SK-N-SH (cell line): ENCODE results near the gene DSG2. TPM values are rescaled to one million over a fixed set of nuclear protein-coding genes. Genes with fewer than 3 reads are reported as not detected.

ENCODE experiments used
- CTCF ChIA-PET: fragments of 300-600, 350-600 bp; formaldehyde crosslinking; extraction: SDS; loops from one replicate; lab custom pipeline; 2021; lab: Yijun Ruan, JAX
- POLR2A ChIA-PET: fragments of 350-600 bp; sonication (Branson Sonifier 250); formaldehyde crosslinking; extraction: SDS; loops from one replicate; lab custom pipeline; 2020; ENCODE audit warnings: antibody characterized with exemption, inconsistent platforms; lab: Yijun Ruan, JAX
- DNase-seq: peaks from one replicate; pipeline ENCODE4 v3.0.0; 2012
- H2AFZ ChIP-seq: fragments of 200-600 bp; sonication (generic); 2 replicates; pipeline ENCODE4 v1.8.1; 2016; ENCODE audit warnings: antibody characterized with exemption, mild to moderate bottlenecking, low read depth
- H3F3A ChIP-seq: fragments of 200-600 bp; sonication (generic); replicated peaks from 2 replicates; pipeline ENCODE3; 2016; ENCODE audit warnings: antibody characterized with exemption, mild to moderate bottlenecking; ENCODE audit not compliant: insufficient read depth
- H3K27ac ChIP-seq, 2 experiments: fragments of 200-500 bp in 1 of 2; fragments of 200-600 bp in 1 of 2; sonication (Bioruptor generic) in 1 of 2; sonication (generic), shearing (Covaris generic) in 1 of 2; 2 replicates each; pipeline versions ENCODE4 v1.5.1 to v1.6.1; 2014 to 2016; ENCODE audit warnings: low read depth in 2 of 2, inconsistent platforms in 1 of 2, low read length in 1 of 2, mild to moderate bottlenecking in 1 of 2, mixed read lengths in 1 of 2
- H3K27me3 ChIP-seq: fragments of 200-600 bp; sonication (generic), shearing (Covaris generic); 2 replicates; pipeline ENCODE4 v1.6.1; 2016; ENCODE audit warnings: mixed run types; ENCODE audit not compliant: insufficient read depth
- H3K36me3 ChIP-seq, 2 experiments: fragments of 200-500 bp in 1 of 2; fragments of 200-600 bp in 1 of 2; sonication (Bioruptor generic) in 1 of 2; sonication (generic) in 1 of 2; replicated peaks in 1 of 2; 2 replicates each; pipeline versions ENCODE3 to v1.5.1; 2014 to 2016; ENCODE audit warnings: low read length in 1 of 2, mild to moderate bottlenecking in 1 of 2; ENCODE audit not compliant: insufficient read depth in 2 of 2, control insufficient read depth in 1 of 2
- H3K4me1 ChIP-seq, 2 experiments: fragments of 200-500 bp in 1 of 2; fragments of 200-600 bp in 1 of 2; sonication (Bioruptor generic) in 1 of 2; sonication (generic), shearing (Covaris generic) in 1 of 2; 2 replicates each; pipeline versions ENCODE4 v1.5.1 to v1.6.1; 2014 to 2016; ENCODE audit warnings: low read depth in 1 of 2, low read length in 1 of 2, mixed run types in 1 of 2; ENCODE audit not compliant: insufficient read depth in 2 of 2, control insufficient read depth in 1 of 2
- H3K4me2 ChIP-seq: fragments of 200-600 bp; sonication (generic), shearing (Covaris generic); 2 replicates; pipeline ENCODE4 v1.6.1; 2017; ENCODE audit warnings: mixed run types
- H3K4me3 ChIP-seq, 2 experiments: fragments of 200-500 bp in 1 of 2; fragments of 200-600 bp in 1 of 2; sonication (Bioruptor generic) in 1 of 2; sonication (generic), shearing (Covaris generic) in 1 of 2; 2 replicates each; pipeline versions ENCODE4 v1.5.1 to v1.8.1; 2014 to 2016; ENCODE audit warnings: low read depth in 2 of 2, inconsistent platforms in 1 of 2, low read length in 1 of 2, mild to moderate bottlenecking in 1 of 2, mixed read lengths in 1 of 2, moderate library complexity in 1 of 2
- H3K79me2 ChIP-seq: fragments of 200-600 bp; sonication (generic); 2 replicates; pipeline ENCODE4 v1.8.1; 2017; ENCODE audit warnings: mild to moderate bottlenecking; ENCODE audit not compliant: insufficient read depth
- H3K9ac ChIP-seq: fragments of 200-600 bp; sonication (generic); 2 replicates; pipeline ENCODE4 v1.6.1; 2017; ENCODE audit warnings: mixed run types
- H3K9me2 ChIP-seq: fragments of 200-600 bp; sonication (generic); 2 replicates; pipeline ENCODE4 v1.6.1; 2017; ENCODE audit warnings: mixed run types
- H3K9me3 ChIP-seq: fragments of 200-600 bp; sonication (generic); 2 replicates; pipeline ENCODE4 v1.6.1; 2017; ENCODE audit warnings: mixed run types, mild to moderate bottlenecking, moderate library complexity
- H4K20me1 ChIP-seq: fragments of 200-600 bp; sonication (generic); 2 replicates; pipeline ENCODE4 v1.6.1; 2017; ENCODE audit warnings: mild to moderate bottlenecking, mixed run types; ENCODE audit not compliant: insufficient read depth
- CTCF ChIP-seq: fragments of 200-600 bp; sonication (generic); IDR thresholded peaks from 2 replicates; pipeline ENCODE4 v1.6.1; 2017; ENCODE audit warnings: antibody characterized with exemption, mild to moderate bottlenecking, moderate library complexity
- GATA2 ChIP-seq: sonication (generic); formaldehyde crosslinking; IDR thresholded peaks from 2 replicates; pipeline ENCODE4 v1.5.0; 2020; ENCODE audit warnings: mild to moderate bottlenecking, missing genetic modification reagents
- IRF3 ChIP-seq: fragments of 150-350 bp; IDR thresholded peaks from 2 replicates; pipeline ENCODE4 v1.6.1; 2016; ENCODE audit warnings: mild to moderate bottlenecking, low read depth, low read length
- MAX ChIP-seq: IDR thresholded peaks from 2 replicates; pipeline ENCODE4 v1.4.0; 2012; ENCODE audit warnings: low read depth
- PBX3 ChIP-seq: IDR thresholded peaks from 2 replicates; pipeline ENCODE4; 2012
- POLR2AphosphoS5 ChIP-seq: IDR thresholded peaks from 2 replicates; pipeline ENCODE4 v1.6.1; 2012; ENCODE audit warnings: low read depth, low read length
- RCOR1 ChIP-seq: fragments of 150-350 bp; IDR thresholded peaks from 2 replicates; pipeline ENCODE4 v1.6.1; 2017; ENCODE audit warnings: antibody characterized with exemption, low read length
- RXRA ChIP-seq: IDR thresholded peaks from 2 replicates; pipeline ENCODE4 v1.4.0; 2012; ENCODE audit warnings: low read depth, mild to moderate bottlenecking, borderline replicate concordance
- SIN3A ChIP-seq: IDR thresholded peaks from 2 replicates; pipeline ENCODE4 v1.6.1; 2012; ENCODE audit warnings: low read depth, mild to moderate bottlenecking, low read length, moderate library complexity, borderline replicate concordance
- TEAD4 ChIP-seq: IDR thresholded peaks from 2 replicates; pipeline ENCODE4 v1.4.0; 2012; ENCODE audit warnings: mild to moderate bottlenecking, borderline replicate concordance; ENCODE audit not compliant: insufficient read depth
- USF1 ChIP-seq: IDR thresholded peaks from 2 replicates; pipeline ENCODE4 v1.4.0; 2012; ENCODE audit warnings: low read depth, borderline replicate concordance
- YY1 ChIP-seq: IDR thresholded peaks from 2 replicates; pipeline ENCODE4 v1.4.0; 2012; ENCODE audit warnings: low read depth, mild to moderate bottlenecking
- WGBS: methylation state at CpG from one replicate; pipeline ENCODE4 v1.1.6; 2017; ENCODE audit warnings: low lambda C conversion rate; 5-methylcytosine and 5-hydroxymethylcytosine counted together
- polyA plus RNA-seq, 3 experiments: library from polyadenylated mRNA; depleted of rRNA; stranded (reverse); fragments of >200 nt; gene quantifications; 2 replicates each; pipeline ENCODE4 v1.2.3, GENCODE V29; 2012

Gene DSG2
- polyA plus RNA-seq, 1 of the 3 experiments (the other 2 are of a cell fraction) = not detected

- no peaks in the 10 kb centered on the region for H4K20me1 ChIP-seq
- no peaks in the 10 kb centered on the region for H3K4me1 ChIP-seq
- 52% methylated on average over 9 of the region's 9 CpGs for WGBS
- H3F3A ChIP-seq = no peaks in the 10 kb centered on the region
- no peaks in the 10 kb centered on the region for H3K9me3 ChIP-seq
- no peak for DNase-seq
- no peak overlapping the region for H3K4me3 ChIP-seq
- TF ChIP-seq SIN3A (no peak), YY1 (no peak), RXRA (no peak), CTCF (no peak), RCOR1 (no peak), MAX (no peak), GATA2 (CRISPR knock-in tag) (no peak), PBX3 (no peak), TEAD4 (no peak), IRF3 (no peak)
- H3K4me2 ChIP-seq = no peak overlapping the region
- H3K36me3 ChIP-seq = no peaks in the 10 kb centered on the region
- no peaks in the 10 kb centered on the region for H3K9me2 ChIP-seq
- no peaks in the 10 kb centered on the region for H3K79me2 ChIP-seq
- CTCF ChIA-PET = interaction anchor here (1.3 to 2.4 kb wide), 2 partner anchors 9 to 405 kb away, joined by 4 to 7 read pairs; no protein-coding TSS in a partner anchor
- H3K9ac ChIP-seq = no peak overlapping the region
- no peak overlapping the region for H3K27ac ChIP-seq
- POLR2A ChIA-PET = no interaction called here
- H2AFZ ChIP-seq = no peak overlapping the region
- H3K27me3 ChIP-seq = no peaks in the 10 kb centered on the region
Observed at GRCh38 chr18:31572368-31572767, 74.4 kb downstream of the DSG2 start.

GRCh38 chr18:31573051-31573450, 75.1 kb downstream of the DSG2 start:
- Histone ChIP-seq H4K20me1 (no peaks in the 10 kb centered on the region), H3K4me1 (no peaks in the 10 kb centered on the region), H3K9me3 (no peaks in the 10 kb centered on the region), H3K79me2 (no peaks in the 10 kb centered on the region), H3K27ac (no peak overlapping the region), H3K4me2 (no peak overlapping the region), H3K9me2 (no peaks in the 10 kb centered on the region), H2AFZ (no peak overlapping the region), H3K36me3 (no peaks in the 10 kb centered on the region), H3K9ac (no peak overlapping the region), H3K27me3 (no peaks in the 10 kb centered on the region), H3K4me3 (no peak overlapping the region), H3F3A (no peaks in the 10 kb centered on the region)
- TF ChIP-seq PBX3 (no peak), POLR2AphosphoS5 (no peak), USF1 (no peak)
- CTCF ChIA-PET = interaction anchor here (1.3 to 2.4 kb wide), 3 partner anchors 10 to 404 kb away, joined by 4 to 7 read pairs (median 6); no protein-coding TSS in a partner anchor
- 60% methylated on average over 3 of the region's 3 CpGs for WGBS
- POLR2A ChIA-PET = no interaction called here
- no peak for DNase-seq
